ENCODE measurements around the gene SMAD2. TPM values are rescaled to one million over a fixed set of nuclear protein-coding genes. Genes with fewer than 3 reads are reported as not detected.

The SMAD2 gene
- polyA plus RNA-seq, 1 donor (not counting 4 experiments of a cell fraction or from before 2014, with no cell fraction given) = 87.1 TPM

Small RNA genes lying within 50 kb of the gene (small RNA-seq; reads per million reads assigned to genes)
- gene AC120349.2 (ENCODE audit: insufficient read length in 3 of 3, low read depth in 3 of 3, low replicate concordance in 1 of 3) = 0 reads per million in 3 experiments
- gene MTCO2P2 (ENCODE audit: insufficient read length in 3 of 3, low read depth in 3 of 3, low replicate concordance in 1 of 3) = 0 reads per million in 3 experiments
